Loucy (cell line): ENCODE results near the gene DMRTB1.

Experiments used
- H2AFZ ChIP-seq: fragments of 200-600 bp; sonication (generic); 2 replicates; pipeline ENCODE4 v1.6.0; 2016; ENCODE audit warnings: antibody characterized with exemption, mild to moderate bottlenecking, low read length, moderate library complexity
- H3F3A ChIP-seq: fragments of 200-600 bp; 2 replicates; pipeline ENCODE4 v1.6.0; 2016; ENCODE audit warnings: antibody characterized with exemption, low read depth, mild to moderate bottlenecking
- H3K27me3 ChIP-seq: fragments of 200-600 bp; sonication (generic); 2 replicates; pipeline ENCODE4 v1.6.1; 2014; ENCODE audit warnings: low read length, mild to moderate bottlenecking; ENCODE audit not compliant: insufficient read depth, poor library complexity, severe bottlenecking
- H3K36me3 ChIP-seq: fragments of 200-600 bp; sonication (generic); 2 replicates; pipeline ENCODE4 v1.6.1; 2016; ENCODE audit warnings: low read length; ENCODE audit not compliant: insufficient read depth
- H3K4me1 ChIP-seq: fragments of 200-600 bp; sonication (generic); 2 replicates; pipeline ENCODE4 v1.5.1; 2014; ENCODE audit warnings: low read length, mild to moderate bottlenecking; ENCODE audit not compliant: insufficient read depth, poor library complexity, severe bottlenecking
- H3K4me2 ChIP-seq: fragments of 200-600 bp; sonication (generic); 2 replicates; pipeline ENCODE4 v1.6.0; 2014; ENCODE audit warnings: antibody characterized with exemption, low read length, low read depth, mild to moderate bottlenecking; ENCODE audit not compliant: poor library complexity, severe bottlenecking
- H3K4me3 ChIP-seq: fragments of 200-600 bp; sonication (generic); 2 replicates; pipeline ENCODE4 v1.5.1; 2014; ENCODE audit warnings: low read length, mild to moderate bottlenecking, mixed read lengths; ENCODE audit not compliant: poor library complexity, severe bottlenecking
- H3K79me2 ChIP-seq: fragments of 200-600 bp; sonication (generic); 2 replicates; pipeline ENCODE4 v1.6.1; 2014; ENCODE audit warnings: low read length; ENCODE audit not compliant: insufficient read depth
- H3K9ac ChIP-seq: fragments of 200-600 bp; sonication (generic); 2 replicates; pipeline ENCODE4 v1.6.0; 2014; ENCODE audit warnings: mild to moderate bottlenecking, low read depth, low read length, moderate library complexity; ENCODE audit not compliant: poor library complexity, severe bottlenecking
- H3K9me2 ChIP-seq: fragments of 200-600 bp; sonication (generic); replicated peaks from 2 replicates; pipeline ENCODE4 v1.6.1; 2016; ENCODE audit warnings: low read depth, low read length, mixed read lengths
- H3K9me3 ChIP-seq: fragments of 200-600 bp; sonication (generic); 2 replicates; pipeline ENCODE4 v1.6.1; 2014; ENCODE audit warnings: mild to moderate bottlenecking, antibody characterized with exemption, low read length, low read depth; ENCODE audit not compliant: insufficient read depth
- H4K20me1 ChIP-seq: fragments of 200-600 bp; sonication (generic); 2 replicates; pipeline ENCODE4 v1.6.0; 2014; ENCODE audit warnings: antibody characterized with exemption, low read length, mild to moderate bottlenecking; ENCODE audit not compliant: insufficient read depth, poor library complexity, severe bottlenecking
- CTCF ChIP-seq: fragments of 200-600 bp; sonication (generic); conservative IDR thresholded peaks from 2 replicates; pipeline ENCODE4 v1.5.1; 2014; ENCODE audit warnings: mild to moderate bottlenecking, antibody characterized with exemption, low read length
- EZH2phosphoT487 ChIP-seq: fragments of 200-600 bp; IDR thresholded peaks from 2 replicates; pipeline ENCODE4 v1.6.1; 2018; ENCODE audit warnings: antibody characterized with exemption, mild to moderate bottlenecking, moderate library complexity, borderline replicate concordance

Gene DMRTB1

DNA sequence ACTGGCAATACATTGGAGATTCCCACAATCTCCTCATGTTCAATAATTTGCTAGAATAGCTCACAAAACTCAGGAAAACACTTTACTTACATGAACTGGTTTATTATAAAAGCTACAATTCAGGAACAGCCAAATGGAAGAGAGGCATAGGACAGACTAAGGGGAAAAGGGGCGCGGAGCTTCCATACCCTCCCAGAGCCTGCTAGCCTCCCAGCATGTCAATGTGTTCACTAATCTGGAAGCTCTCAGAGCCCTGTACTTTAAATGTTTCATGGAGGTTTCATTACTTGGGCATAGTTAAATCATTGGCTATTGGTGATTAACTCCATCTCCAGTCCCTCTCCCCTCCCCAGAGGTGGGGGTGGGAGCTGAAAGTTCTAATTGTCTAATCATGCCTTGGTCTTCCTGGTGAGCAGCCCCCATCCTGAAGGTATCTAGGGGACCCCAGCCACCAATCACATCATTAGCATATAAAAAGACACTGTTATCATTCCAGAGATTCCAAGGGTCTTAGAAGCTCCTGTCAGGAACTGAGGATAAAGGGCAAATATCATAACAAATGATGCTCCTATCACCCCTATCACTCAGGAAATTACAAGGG is 10.9 kb upstream of the DMRTB1 start:
- Histone ChIP-seq H3F3A (no peaks in the 10 kb centered on the region), H3K79me2 (no peaks in the 10 kb centered on the region), H3K9me2 (no peaks in the 10 kb centered on the region), H3K4me1 (peaks cover 5% of the 10 kb centered on the region), H3K27me3 (no peaks in the 10 kb centered on the region), H3K36me3 (no peaks in the 10 kb centered on the region), H3K4me3 (no peak overlapping the region), H3K4me2 (no peak overlapping the region), H3K9ac (no peak overlapping the region), H3K9me3 (no peaks in the 10 kb centered on the region), H2AFZ (no peak overlapping the region), H4K20me1 (no peaks in the 10 kb centered on the region)
- TF ChIP-seq EZH2phosphoT487: no peak

DNA sequence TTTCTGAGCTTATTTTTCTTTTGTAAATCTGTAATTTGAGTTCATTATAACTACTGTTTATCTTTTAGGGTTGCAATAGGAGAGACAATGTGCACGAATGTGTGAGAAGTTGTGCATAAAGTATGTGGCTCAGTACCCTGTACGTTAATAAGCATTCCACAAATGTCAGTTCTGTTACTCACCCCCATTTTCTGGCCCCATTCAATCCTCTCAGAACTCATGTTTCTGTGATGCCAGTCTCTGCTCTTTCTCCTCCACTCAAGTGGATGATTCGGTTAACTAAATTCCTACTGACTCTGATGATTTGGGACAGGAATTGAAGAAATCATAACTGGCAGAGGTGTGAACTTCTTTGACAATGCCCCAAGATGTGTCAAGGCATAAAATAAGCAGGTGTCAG is 10.2 kb upstream of the DMRTB1 start:
- Histone ChIP-seq H3K4me3 (no peak overlapping the region), H3K9me2 (no peaks in the 10 kb centered on the region), H3F3A (no peaks in the 10 kb centered on the region), H3K4me2 (no peak overlapping the region), H3K36me3 (no peaks in the 10 kb centered on the region), H3K4me1 (peaks cover 5% of the 10 kb centered on the region), H3K9ac (no peak overlapping the region), H4K20me1 (no peaks in the 10 kb centered on the region), H3K27me3 (no peaks in the 10 kb centered on the region), H3K9me3 (no peaks in the 10 kb centered on the region), H2AFZ (no peak overlapping the region), H3K79me2 (no peaks in the 10 kb centered on the region)
- no peak for TF ChIP-seq EZH2phosphoT487
- no peak for TF ChIP-seq CTCF

DNA sequence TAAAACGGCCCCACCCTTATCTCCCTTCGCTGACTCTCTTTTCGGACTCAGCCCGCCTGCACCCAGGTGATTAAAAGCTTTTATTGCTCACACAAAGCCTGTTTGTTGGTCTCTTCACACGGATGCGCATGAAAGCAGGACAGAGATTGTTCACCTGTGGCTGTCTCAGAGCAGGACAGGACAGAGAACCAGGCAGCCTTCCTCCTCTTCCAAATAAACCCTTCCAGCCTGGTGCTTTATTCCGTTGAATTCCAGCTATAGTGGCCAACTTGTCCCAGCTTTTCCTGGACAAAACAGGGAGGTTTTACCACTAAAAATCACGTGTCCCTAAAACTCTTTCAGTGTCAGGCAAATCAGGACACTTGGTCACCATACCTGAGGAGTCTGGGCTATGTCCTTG is 9.5 kb upstream of the DMRTB1 start:
- Histone ChIP-seq H3F3A (no peaks in the 10 kb centered on the region), H2AFZ (no peak overlapping the region), H3K4me3 (no peak overlapping the region), H3K27me3 (no peaks in the 10 kb centered on the region), H3K79me2 (no peaks in the 10 kb centered on the region), H3K4me2 (no peak overlapping the region), H4K20me1 (no peaks in the 10 kb centered on the region), H3K36me3 (no peaks in the 10 kb centered on the region), H3K9ac (no peak overlapping the region), H3K9me2 (no peaks in the 10 kb centered on the region), H3K4me1 (peaks cover 5% of the 10 kb centered on the region), H3K9me3 (no peaks in the 10 kb centered on the region)
- TF ChIP-seq EZH2phosphoT487: no peak
- TF ChIP-seq CTCF: no peak

- Histone ChIP-seq H3K4me2 (no peak overlapping the region), H3K9me2 (no peaks in the 10 kb centered on the region), H3K4me3 (no peak overlapping the region), H4K20me1 (no peaks in the 10 kb centered on the region), H3K36me3 (no peaks in the 10 kb centered on the region), H3F3A (no peaks in the 10 kb centered on the region), H3K79me2 (no peaks in the 10 kb centered on the region), H3K9ac (no peak overlapping the region), H3K4me1 (peaks cover 7% of the 10 kb centered on the region), H3K27me3 (no peaks in the 10 kb centered on the region), H3K9me3 (no peaks in the 10 kb centered on the region), H2AFZ (no peak overlapping the region)
- TF ChIP-seq EZH2phosphoT487 (no peak), CTCF (peak; percentile 83)
Observed at GRCh38 chr1:53450225-53450624, 9.0 kb upstream of the DMRTB1 start.
